Natural killer cell (primary cell): Measurements from ENCODE around the gene UBE2D4. TPM values are rescaled to one million over a fixed set of nuclear protein-coding genes. Genes with fewer than 3 reads are reported as not detected.
"Not testable (repeated sequence)": the region's sequence is repeated elsewhere in the genome, so short reads cannot be mapped to it uniquely, and the experiment has no call there.

ENCODE experiments used
- ATAC-seq, 3 donors: fragments of 150-1000 bp in 2 of 3; fragments of 200-7000 bp in 1 of 3; cut with Tn5 transposase; 1 replicate in 1 of 3; 2 replicates in 2 of 3; pipeline ENCODE4 v1.10.0; 2021; ENCODE audit warnings: mild to moderate bottlenecking in 2 of 3, moderate library complexity in 2 of 3
- DNase-seq, 2 donors: peaks; one replicate each; pipeline versions ENCODE4 v3.0.0 to v3.0.0-alpha.2; 2013 to 2021; ENCODE audit warnings: mixed read lengths in 1 of 2
- H3K27ac ChIP-seq: one replicate; pipeline ENCODE4 v1.5.1; 2013; ENCODE audit warnings: mild to moderate bottlenecking, low read length
- H3K27me3 ChIP-seq: one replicate; pipeline ENCODE4 v1.6.1; 2013; ENCODE audit warnings: low read length; ENCODE audit not compliant: control insufficient read depth, insufficient read depth
- H3K36me3 ChIP-seq: one replicate; pipeline ENCODE4 v1.6.1; 2013; ENCODE audit warnings: low read length; ENCODE audit not compliant: control insufficient read depth, insufficient read depth
- H3K4me1 ChIP-seq: one replicate; pipeline ENCODE4 v1.6.1; 2013; ENCODE audit warnings: low read length; ENCODE audit not compliant: control insufficient read depth, insufficient read depth
- H3K4me3 ChIP-seq: one replicate; pipeline ENCODE4 v1.5.1; 2013; ENCODE audit warnings: low read length
- H3K9me3 ChIP-seq: one replicate; pipeline ENCODE4 v1.6.1; 2013; ENCODE audit warnings: low read length; ENCODE audit not compliant: control insufficient read depth, insufficient read depth
- H3K27ac Mint-ChIP-seq, 2 donors: one replicate each; pipeline ENCODE4 v1.8.0; 2022; ENCODE audit warnings: mild to moderate bottlenecking in 2 of 2, mixed read lengths in 2 of 2, moderate library complexity in 1 of 2
- H3K27me3 Mint-ChIP-seq, 2 donors: one replicate each; pipeline ENCODE4 v1.8.0; 2022; ENCODE audit warnings: low read depth in 2 of 2, mixed read lengths in 2 of 2
- H3K36me3 Mint-ChIP-seq: one replicate; pipeline ENCODE4 v1.8.0; 2022; ENCODE audit warnings: mixed read lengths
- H3K4me1 Mint-ChIP-seq, 2 donors: one replicate each; pipeline ENCODE4 v1.8.0; 2022; ENCODE audit warnings: mixed read lengths in 2 of 2
- H3K4me3 Mint-ChIP-seq: one replicate; pipeline ENCODE4 v1.8.0; 2022; ENCODE audit warnings: mild to moderate bottlenecking, moderate library complexity, mixed read lengths
- H3K9me3 Mint-ChIP-seq, 2 donors: one replicate each; pipeline ENCODE4 v1.8.0; 2022; ENCODE audit warnings: mixed read lengths in 2 of 2
- WGBS: methylation state at CpG from one replicate; pipeline ENCODE4 v1.1.7; 2013; ENCODE audit warnings: missing lambda C conversion rate; ENCODE audit not compliant: insufficient coverage; 5-methylcytosine and 5-hydroxymethylcytosine counted together
- intact Hi-C: fragments of 100-400 bp; cut with micrococcal nuclease; formaldehyde crosslinking; loops from one replicate; pipeline ENCODE4 v1.14.2; 2022
- total RNA-seq, 4 donors: library from RNA; stranded (reverse); fragments of 120-200 nt in 1 of 4; gene quantifications; one replicate each; pipeline versions ENCODE4 v1.2.3 to v1.2.4, GENCODE V29; 2013 to 2022

Gene UBE2D4
- total RNA-seq, 3 donors from 2014 or later (not counting 1 experiment from before 2014, with no cell fraction given): 5.3 to 10.6 (median 9.6) TPM

DNA sequence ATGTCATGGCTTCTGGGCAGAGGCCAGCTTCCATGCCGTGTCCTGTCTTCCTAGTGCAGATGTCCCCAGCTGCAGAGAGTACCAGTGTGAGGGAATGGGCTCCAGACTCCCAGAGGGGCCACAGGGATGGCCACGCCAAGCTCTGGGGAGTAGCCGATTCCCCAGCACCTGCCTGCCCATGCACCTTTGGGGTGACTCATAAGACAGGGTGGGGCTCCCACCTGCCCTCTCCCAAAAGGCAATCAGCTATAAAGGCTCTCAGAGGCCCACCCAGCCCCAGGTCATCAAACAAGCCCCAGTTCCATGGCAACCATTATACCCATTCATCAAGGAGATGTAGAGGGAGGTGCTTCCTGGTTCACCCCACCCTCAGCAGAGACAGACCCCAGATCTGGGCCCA, 71.3 kb downstream of the UBE2D4 start, which contains the start of gene SPDYE1:
TSS of gene SPDYE1 (plus strand) at position 366 of the 400 bp plus-strand sequence. CDS start 2,053 bp downstream, outside the sequence.
- 100% methylated on average over 1 of the region's 3 CpGs for WGBS
- intact Hi-C loops, H3K4me1 ChIP-seq, H3K9me3 ChIP-seq, ATAC-seq, H3K36me3 ChIP-seq, DNase-seq, H3K36me3 Mint-ChIP-seq, H3K4me1 Mint-ChIP-seq, H3K27me3 ChIP-seq, H3K4me3 ChIP-seq, H3K9me3 Mint-ChIP-seq, H3K27ac ChIP-seq, H3K27me3 Mint-ChIP-seq, H3K27ac Mint-ChIP-seq, H3K4me3 Mint-ChIP-seq: not testable (repeated sequence)

Other genes starting within 250 kb of the UBE2D4 start
- gene COA1, start 196.9 kb upstream of the UBE2D4 start, total RNA-seq: 10 to 100 TPM; 55.0 to 85.3 (median 69.5) TPM
- 10 to 100 TPM; 19.8 to 25.6 (median 20.9) TPM for gene BLVRA, start 167.8 kb upstream of the UBE2D4 start, total RNA-seq
- 10 to 100 TPM; 34.8 to 37.4 (median 35.7) TPM for gene MRPS24, start 56.9 kb upstream of the UBE2D4 start, total RNA-seq
- gene URGCP, start 19.8 kb upstream of the UBE2D4 start, total RNA-seq: 10 to 100 TPM; 11.5 to 24.4 (median 21.5) TPM
- gene SPDYE1, start 71.5 kb downstream of the UBE2D4 start, total RNA-seq: under 1 TPM in 2 of 3 donors, not detected in 1; 0.18 to 0.24 TPM
- gene DBNL, start 118.3 kb downstream of the UBE2D4 start, total RNA-seq: 100 to 1,000 TPM; 123 to 129 (median 129) TPM
- 1 to 10 TPM; 1.0 to 1.9 (median 1.5) TPM for gene PGAM2, start 139.1 kb downstream of the UBE2D4 start, total RNA-seq
- 10 to 100 TPM; 41.7 to 74.1 (median 50.9) TPM for gene POLM, start 156.1 kb downstream of the UBE2D4 start, total RNA-seq
- 1 to 10 TPM; 3.3 to 9.0 (median 6.4) TPM for gene AEBP1, start 177.9 kb downstream of the UBE2D4 start, total RNA-seq
- 10 to 100 TPM; 30.1 to 38.3 (median 38.1) TPM for gene POLD2, start 197.1 kb downstream of the UBE2D4 start, total RNA-seq
- not detected for gene MYL7, start 214.9 kb downstream of the UBE2D4 start, total RNA-seq